Chondrocyte (in vitro differentiated cells): ENCODE measurements around the gene WDR90. TPM values are rescaled to one million over a fixed set of nuclear protein-coding genes. Genes with fewer than 3 reads are reported as not detected.

ENCODE experiments used
- DNase-seq: peaks from one replicate; pipeline ENCODE4 v3.0.0; 2021; ENCODE audit warnings: mixed read lengths, low spot score
- H3K27ac Mint-ChIP-seq: one replicate; pipeline ENCODE4 v1.8.0; 2021; ENCODE audit warnings: mild to moderate bottlenecking, moderate library complexity, mixed read lengths; ENCODE audit not compliant: unreplicated experiment
- H3K27me3 Mint-ChIP-seq: 2 replicates; pipeline ENCODE4 v1.8.0; 2021; ENCODE audit warnings: low read depth, mixed read lengths
- H3K36me3 Mint-ChIP-seq: 2 replicates; pipeline ENCODE4 v1.8.0; 2021; ENCODE audit warnings: low read depth, mixed read lengths
- H3K4me1 Mint-ChIP-seq: 2 replicates; pipeline ENCODE4 v1.8.0; 2021; ENCODE audit warnings: low read depth, mild to moderate bottlenecking, mixed read lengths
- H3K4me3 Mint-ChIP-seq: one replicate; pipeline ENCODE4 v1.8.0; 2021; ENCODE audit warnings: mild to moderate bottlenecking, moderate library complexity, mixed read lengths; ENCODE audit not compliant: unreplicated experiment
- H3K9me3 Mint-ChIP-seq: 2 replicates; pipeline ENCODE4 v1.8.0; 2021; ENCODE audit warnings: low read depth, mixed read lengths
- total RNA-seq: library from RNA; stranded (reverse); gene quantifications from 3 replicates; pipeline ENCODE4 v1.2.1, GENCODE V29; 2021
- TF ChIP-seq, protein P1 (sequence below): fragments of 200-600 bp; sonication (generic); IDR thresholded peaks from 2 replicates; pipeline ENCODE4 v1.5.0; 2021; ENCODE audit warnings: antibody characterized with exemption, mild to moderate bottlenecking, moderate library complexity

WDR90 gene
- total RNA-seq, 1 donor from 2014 or later: 17.0 TPM

DNA sequence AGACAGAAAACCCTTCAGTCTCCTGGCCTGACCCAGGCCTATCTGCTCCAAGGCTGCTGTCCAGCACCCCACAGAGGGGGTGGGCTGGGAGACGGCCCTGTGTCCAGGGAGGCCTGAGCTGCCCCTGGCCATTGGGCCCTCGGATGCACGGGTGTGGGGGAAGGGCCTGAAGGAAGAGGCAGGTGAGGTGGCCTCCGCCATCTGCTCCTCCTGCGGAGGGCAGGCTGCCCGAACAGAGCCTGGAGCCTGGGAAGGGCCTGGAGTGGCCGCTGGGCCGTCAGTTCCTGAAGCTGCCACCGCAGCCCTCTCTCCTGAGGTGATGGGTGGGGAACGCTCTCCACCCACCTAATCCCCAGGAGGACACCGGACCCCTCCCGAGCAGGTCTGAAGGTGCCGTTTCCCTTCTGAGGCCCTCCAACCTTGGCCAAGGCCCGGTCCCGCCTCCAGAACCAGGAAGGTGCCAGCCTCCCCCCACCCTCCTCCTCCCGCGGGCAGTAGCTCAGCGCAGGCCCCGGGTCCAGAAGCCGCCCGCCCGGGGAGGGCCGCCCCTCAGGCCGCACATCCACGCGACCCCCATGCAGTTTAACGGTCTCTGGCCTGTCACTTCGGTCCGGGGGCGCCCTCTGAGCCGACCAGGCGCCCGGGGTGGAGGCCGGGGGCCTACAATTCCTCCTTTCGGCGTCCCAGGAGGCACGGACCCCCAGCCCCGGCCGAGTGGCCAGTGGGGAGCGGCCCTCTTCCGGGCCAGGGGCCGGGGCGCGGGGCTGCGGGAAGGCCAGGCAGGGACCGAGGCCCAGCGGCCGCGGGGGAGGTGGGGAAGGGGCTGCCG is 55.6 kb downstream of the WDR90 start:
- H3K27ac Mint-ChIP-seq: no peak overlapping the region
- TF ChIP-seq, protein P1, sequence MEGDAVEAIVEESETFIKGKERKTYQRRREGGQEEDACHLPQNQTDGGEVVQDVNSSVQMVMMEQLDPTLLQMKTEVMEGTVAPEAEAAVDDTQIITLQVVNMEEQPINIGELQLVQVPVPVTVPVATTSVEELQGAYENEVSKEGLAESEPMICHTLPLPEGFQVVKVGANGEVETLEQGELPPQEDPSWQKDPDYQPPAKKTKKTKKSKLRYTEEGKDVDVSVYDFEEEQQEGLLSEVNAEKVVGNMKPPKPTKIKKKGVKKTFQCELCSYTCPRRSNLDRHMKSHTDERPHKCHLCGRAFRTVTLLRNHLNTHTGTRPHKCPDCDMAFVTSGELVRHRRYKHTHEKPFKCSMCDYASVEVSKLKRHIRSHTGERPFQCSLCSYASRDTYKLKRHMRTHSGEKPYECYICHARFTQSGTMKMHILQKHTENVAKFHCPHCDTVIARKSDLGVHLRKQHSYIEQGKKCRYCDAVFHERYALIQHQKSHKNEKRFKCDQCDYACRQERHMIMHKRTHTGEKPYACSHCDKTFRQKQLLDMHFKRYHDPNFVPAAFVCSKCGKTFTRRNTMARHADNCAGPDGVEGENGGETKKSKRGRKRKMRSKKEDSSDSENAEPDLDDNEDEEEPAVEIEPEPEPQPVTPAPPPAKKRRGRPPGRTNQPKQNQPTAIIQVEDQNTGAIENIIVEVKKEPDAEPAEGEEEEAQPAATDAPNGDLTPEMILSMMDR: no peak

DNA sequence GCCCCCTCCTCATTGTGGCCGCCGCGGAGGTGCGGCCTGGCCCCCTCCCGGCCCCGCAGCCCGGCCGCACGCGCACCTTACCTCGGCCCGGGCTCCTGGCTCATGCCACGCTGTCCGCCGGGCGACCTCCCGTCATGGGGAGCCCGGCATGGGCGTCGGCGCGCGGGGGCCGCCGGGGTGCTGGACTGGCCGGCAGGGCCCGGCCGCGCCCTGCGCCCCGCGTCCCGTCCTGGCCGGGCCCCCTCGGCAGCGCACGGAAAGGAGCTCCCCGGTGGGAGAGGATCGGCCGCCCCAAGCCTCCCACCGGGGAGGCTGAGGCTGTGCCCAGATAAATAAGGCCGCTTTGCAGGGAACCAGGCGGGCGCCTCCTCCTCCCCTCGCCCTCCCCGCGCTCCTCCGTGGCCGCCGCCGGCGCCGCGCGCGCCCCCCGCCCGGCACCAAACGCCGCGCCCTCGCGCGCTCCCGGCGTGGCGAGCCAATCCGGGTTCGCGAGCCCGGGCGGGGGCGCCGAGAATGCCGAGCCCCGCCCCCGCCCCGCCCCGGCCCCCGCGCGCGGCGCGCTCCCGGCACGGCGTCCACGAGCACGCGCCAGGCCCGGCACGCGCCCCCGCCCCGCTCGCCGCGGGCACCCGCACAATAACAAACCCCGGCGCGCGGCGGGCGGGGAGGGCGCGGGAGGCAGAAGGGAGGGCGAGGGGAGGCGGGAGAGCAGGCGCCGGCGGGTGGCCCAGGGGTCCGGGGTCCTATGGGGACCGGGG is 56.4 kb downstream of the WDR90 start, which contains the start of gene FBXL16:
Gene FBXL16 (minus strand): TSS at position 371 of the 758 bp plus-strand sequence. CDS start 8,396 bp downstream, outside the sequence.
- no peak for DNase-seq
- no peaks in the 10 kb centered on the region for H3K9me3 Mint-ChIP-seq
- peak within 1 kb of the TSS; percentile 22 for H3K4me3 Mint-ChIP-seq
- H3K4me1 Mint-ChIP-seq: peaks cover 6% of the 10 kb centered on the region
- peaks cover 1% of the 10 kb centered on the region for H3K36me3 Mint-ChIP-seq
- H3K27me3 Mint-ChIP-seq: peaks cover 43% of the 10 kb centered on the region
- no peak within 1 kb of the TSS for H3K27ac Mint-ChIP-seq
- TF ChIP-seq, protein P1: no peak

More for the DNA sequence above, 55.6 kb downstream of the WDR90 start:
- Mint-ChIP-seq H3K4me3 (no peak overlapping the region), H3K9me3 (no peaks in the 10 kb centered on the region), H3K36me3 (peaks cover 1% of the 10 kb centered on the region), H3K27me3 (peaks cover 42% of the 10 kb centered on the region), H3K4me1 (peaks cover 3% of the 10 kb centered on the region)
- no peak for DNase-seq

DNA sequence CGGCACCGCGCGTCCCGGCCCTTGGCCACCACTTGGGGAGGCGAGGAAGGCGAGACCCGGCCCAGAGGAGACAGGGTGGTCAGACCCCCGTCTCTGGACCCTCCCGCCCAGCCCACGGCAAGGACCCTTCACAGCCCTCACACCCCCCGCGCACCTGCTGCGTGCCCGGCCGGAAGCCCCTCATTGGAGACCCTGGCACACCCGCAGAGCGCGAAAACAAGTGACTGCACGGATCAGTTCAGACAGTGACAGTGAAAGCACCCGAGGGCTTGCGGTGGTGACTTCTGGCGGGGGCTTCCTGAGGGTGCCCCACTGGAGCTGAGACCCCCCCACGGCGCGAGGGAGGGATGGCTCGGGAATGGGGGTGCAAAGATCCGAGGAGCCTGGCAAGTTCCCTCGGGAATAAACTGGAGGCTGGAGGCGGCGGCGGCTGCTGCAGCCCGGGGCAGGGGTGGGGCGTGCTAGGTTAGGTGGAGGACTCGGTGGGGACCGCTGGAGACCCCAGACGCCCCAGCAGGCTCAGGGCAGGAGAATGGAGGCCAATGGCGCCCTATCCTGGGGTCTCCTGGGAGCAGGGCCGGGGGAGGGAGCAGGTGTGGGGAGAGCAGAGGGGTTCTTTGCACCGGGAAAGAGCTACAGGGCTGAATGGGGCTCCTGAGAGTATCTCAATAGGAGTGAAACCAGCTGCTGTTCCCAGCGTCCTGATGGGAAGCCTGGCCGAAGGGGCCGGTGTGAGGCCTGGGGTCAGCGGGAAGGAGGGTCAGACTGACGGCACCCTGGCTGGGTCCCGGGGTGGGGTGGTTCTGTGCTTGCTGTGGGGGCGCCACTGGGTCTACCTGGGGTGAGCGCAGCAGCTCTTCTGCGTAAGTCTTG is 57.3 kb downstream of the WDR90 start:
- no peak for DNase-seq
- TF ChIP-seq, protein P1: no peak
- H3K9me3 Mint-ChIP-seq: no peaks in the 10 kb centered on the region
- peaks cover 43% of the 10 kb centered on the region for H3K27me3 Mint-ChIP-seq
- H3K4me3 Mint-ChIP-seq: peak overlapping the region; percentile 22
- peaks cover 1% of the 10 kb centered on the region for H3K36me3 Mint-ChIP-seq
- peaks cover 6% of the 10 kb centered on the region for H3K4me1 Mint-ChIP-seq
- no peak overlapping the region for H3K27ac Mint-ChIP-seq

DNA sequence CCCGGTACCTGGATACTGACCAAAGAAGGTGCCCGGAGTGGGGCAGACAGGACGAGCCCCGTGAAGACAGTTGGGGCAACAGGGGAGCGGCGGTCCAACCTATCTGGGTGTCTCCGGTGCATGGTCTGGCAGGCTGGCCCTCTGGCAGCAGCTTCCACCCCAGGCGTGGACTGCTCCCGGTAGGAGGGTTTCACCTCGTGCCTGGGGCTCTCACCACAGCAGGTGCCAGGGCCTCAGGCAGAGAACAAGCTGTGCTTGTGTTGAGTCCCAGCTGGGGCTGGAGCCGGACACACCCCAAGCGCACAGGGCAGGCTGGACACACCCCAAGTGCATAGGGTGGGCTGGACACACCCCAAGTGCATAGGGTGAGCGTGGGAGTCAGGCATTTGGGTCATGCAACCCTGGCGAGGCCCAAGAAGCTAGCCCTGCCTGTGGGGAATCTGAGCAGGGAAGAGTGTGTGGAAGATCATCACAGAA is 57.9 kb downstream of the WDR90 start:
- Mint-ChIP-seq H3K4me1 (peaks cover 6% of the 10 kb centered on the region), H3K4me3 (no peak overlapping the region), H3K27ac (no peak overlapping the region), H3K36me3 (peaks cover 1% of the 10 kb centered on the region), H3K9me3 (no peaks in the 10 kb centered on the region), H3K27me3 (peaks cover 37% of the 10 kb centered on the region)
- TF ChIP-seq, protein P1: no peak
- DNase-seq: no peak
